Measurements from ENCODE around the gene RBM48. TPM values are rescaled to one million over a fixed set of nuclear protein-coding genes. Genes with fewer than 3 reads are reported as not detected.

The RBM48 gene
- total RNA-seq, 1 experiment from 2014 or later: 14.6 TPM

Other genes starting within 250 kb of the RBM48 start
- 23.9 TPM for gene GATAD1, start 81.3 kb upstream of the RBM48 start, total RNA-seq (2021; ENCODE audit: unreplicated experiment)
- gene ERVW-1, start 50.8 kb upstream of the RBM48 start, total RNA-seq (2021; ENCODE audit: unreplicated experiment): not detected
- 13.1 TPM for gene PEX1, start 275 bp upstream of the RBM48 start, total RNA-seq (2021; ENCODE audit: unreplicated experiment)
- 28.8 TPM for gene FAM133B, start 61.6 kb downstream of the RBM48 start, total RNA-seq (2021; ENCODE audit: unreplicated experiment)

Data from HCT116 (cell line).